Activated CD8-positive, alpha-beta memory T cell treated with anti-CD3 and anti-CD28 coated beads, Interleukin-2, amount 50 U/mL, for 24 hours (primary cell): ENCODE measurements around the gene CAPZA1.
"Not testable (repeated sequence)": the region's sequence is repeated elsewhere in the genome, so short reads cannot be mapped to it uniquely, and the experiment has no call there.

Experiments used
- DNase-seq: peaks from one replicate; pipeline ENCODE4 v3.0.0-alpha.2; 2020; ENCODE audit errors: extremely low read depth

CAPZA1 gene

DNA sequence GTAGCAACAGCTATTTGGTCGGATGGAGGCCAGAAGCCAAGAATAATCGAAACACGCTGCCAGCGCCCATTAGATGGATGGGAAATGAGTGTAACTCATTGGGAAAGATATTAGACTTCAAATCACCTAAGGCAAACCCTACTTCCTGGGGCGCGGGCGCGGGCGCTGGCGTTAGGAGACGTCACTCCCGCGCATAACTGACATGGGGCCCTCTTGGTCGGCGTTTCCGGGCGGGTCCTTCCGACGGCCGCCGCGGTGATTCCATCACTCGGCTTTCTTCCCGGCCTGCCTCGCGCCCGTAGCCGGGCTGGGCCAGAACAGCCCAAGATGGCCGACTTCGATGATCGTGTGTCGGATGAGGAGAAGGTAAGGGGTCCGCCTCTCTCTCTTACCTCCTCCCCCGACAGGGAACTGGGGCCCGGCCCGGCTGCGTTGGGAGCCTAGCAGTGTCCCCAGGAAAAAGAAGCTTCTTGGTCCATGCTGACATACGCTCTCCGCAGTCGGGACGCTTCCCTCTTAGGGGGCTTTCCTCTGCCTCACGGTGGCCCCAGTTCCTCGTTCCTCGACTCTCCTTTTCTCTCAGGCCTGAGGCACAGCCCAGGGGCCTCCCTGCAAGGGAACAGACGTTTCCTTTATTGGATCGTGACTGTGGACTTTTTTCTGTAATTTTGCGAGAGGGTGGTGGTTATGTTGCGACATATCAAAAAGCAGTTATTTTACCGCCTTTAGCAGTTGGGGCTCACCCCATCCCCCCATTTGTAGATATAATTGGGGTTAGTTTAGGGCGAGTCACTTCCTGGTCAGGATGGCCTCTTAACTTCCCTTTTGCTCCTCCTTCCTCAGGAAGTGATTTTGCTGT lies at the start of gene CAPZA1:
Gene CAPZA1 (plus strand): TSS at position 315 of the 859 bp plus-strand sequence. CDS start 13 bp downstream, at position 328.
- peak; percentile 72 for DNase-seq

DNA sequence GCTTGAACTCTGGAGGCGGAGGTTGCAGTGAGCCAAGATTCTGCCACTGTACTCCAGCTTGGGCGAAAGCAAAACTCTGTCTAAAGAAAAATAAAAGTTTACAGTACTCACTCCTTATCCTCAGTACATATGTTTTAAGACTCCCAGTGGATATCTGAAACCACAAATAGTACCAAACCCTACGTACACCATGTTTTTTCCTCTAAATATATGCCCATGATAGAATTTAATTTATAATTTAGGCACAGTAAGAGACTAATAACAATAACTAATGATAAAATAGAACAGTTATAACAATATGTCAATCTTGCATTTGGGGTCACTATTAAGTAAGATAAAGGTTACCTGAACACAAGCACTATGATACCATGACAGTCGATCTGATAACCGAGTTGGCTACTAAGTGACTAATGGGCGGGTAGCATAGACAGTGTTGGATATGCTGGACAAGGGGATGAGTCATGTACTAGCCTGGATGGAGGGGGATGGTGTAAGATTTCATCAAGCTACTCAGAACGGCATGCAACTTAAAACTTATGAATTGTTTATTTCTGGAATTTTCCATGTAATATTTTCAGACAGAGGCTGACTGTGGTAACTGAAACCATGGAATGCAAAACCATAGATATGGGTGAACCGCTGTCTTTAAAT lies 44.4 kb upstream of the CAPZA1 start:
- DNase-seq, result no peak

DNA sequence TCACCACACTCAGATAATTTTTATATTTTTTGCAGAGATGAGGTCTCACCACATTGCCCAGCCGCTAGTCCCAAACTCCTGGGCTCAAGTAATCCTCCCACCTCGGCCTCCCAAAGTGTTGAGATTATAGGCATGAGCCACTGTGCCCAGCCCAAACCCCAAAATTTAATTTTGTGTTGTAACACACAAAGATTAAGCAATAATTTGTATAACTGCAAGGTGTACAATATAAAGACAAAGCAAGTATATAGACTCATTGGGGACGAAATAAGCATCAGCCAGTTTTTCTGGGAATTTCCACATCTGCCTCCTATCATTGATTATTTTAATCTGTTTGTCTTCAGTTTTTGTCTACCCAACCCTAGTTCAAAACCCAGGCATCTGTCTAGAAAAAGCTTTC lies 43.4 kb upstream of the CAPZA1 start:
- no peak for DNase-seq

DNA sequence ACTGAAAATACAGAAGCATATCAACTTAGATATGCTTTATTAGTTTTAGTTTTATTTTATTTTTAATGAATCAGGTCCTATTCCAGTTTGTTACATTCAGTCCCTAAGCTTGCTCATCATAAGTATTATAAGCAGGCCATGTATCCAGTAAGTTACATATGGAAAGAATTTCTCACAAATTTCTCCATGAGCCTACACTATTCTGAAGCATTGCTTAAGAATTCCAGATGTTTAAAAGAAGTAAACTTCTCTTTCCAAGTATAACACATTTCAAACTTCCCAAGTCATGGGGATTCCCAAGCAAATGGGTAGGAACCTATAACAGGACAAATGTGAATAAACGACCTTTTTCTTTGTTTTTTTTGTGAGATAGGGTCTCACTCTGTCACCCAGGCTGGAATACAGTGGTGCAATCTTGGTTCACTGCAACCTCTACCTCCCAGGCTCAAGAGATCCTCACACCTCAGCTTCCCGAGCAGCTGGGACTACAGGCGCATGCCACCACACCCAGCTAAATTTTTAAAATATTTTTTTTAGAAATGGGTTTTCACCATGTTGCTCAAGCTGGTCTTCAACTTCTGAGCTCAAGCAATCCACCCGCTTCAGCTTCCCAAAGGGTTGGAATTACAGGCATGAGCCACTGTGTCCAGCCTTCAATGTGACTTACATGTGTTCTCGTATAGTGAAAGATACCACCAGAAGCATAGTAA lies 39.7 kb upstream of the CAPZA1 start:
- no peak for DNase-seq

DNA sequence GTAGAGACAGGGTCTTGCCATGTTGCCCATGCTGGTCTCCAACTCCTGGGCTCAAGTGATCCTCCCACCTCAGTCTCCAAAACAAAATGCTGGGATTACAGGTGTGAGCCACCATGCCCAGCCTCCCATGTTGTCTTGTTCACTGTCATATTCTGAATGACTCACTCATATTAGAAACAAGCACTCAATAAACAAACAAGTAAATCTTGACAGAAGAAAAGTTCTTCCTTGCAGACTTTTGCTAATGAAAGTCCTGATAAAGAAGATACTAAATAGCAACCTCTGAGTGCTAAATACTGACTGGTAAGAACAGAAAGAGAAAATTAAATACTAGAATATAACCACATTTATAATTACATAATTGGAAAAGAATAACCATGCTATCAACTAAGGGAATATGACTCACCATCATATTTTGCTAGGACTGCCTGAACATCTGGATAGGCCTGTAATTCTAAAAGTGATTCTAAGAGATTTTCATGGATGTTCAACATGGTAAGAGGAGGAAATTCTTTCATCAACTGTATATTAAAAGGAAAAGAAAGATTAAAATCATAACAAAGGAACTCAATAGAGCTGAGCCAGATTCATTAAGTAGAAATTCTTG lies 37.9 kb upstream of the CAPZA1 start:
- DNase-seq, result no peak

DNA sequence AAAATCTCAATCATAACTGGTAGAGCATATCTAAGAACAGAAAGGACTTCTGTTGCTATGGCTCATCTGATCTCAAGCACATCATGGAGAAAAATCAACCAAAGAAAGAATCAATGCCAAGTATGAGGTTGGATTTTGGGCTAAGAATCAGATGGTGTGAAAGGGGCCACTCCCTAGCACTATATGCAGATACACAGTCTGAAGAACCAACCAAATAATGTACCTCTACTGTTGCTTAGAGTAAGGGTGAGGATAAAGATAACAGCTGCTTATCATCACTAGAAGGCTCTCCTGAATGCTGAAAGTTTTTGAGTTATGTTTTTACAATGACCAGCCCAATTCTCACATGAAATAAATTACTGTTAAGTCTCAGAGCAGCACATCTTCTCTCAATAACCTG lies 36.3 kb upstream of the CAPZA1 start:
- no peak for DNase-seq

DNA sequence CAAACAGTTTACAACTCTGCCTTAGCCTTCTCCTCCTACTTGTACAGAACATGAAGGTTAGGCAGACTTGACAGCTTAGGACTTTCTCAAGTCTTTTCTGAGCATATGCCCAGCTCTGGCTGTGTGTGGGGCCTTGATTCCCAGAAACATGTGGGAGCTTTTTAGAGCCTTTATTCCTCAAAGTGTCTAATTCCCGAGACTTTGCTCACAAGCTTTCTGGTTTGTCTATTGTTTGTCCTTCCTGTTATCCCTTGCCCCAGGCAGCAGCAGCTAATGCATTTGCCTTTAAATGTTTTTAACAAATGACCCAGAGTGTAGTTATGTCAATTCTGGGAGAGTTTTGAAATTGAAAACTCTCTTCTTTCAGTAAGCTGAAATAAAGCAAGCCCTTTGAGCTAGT lies 29.9 kb upstream of the CAPZA1 start:
- no peak for DNase-seq

DNA sequence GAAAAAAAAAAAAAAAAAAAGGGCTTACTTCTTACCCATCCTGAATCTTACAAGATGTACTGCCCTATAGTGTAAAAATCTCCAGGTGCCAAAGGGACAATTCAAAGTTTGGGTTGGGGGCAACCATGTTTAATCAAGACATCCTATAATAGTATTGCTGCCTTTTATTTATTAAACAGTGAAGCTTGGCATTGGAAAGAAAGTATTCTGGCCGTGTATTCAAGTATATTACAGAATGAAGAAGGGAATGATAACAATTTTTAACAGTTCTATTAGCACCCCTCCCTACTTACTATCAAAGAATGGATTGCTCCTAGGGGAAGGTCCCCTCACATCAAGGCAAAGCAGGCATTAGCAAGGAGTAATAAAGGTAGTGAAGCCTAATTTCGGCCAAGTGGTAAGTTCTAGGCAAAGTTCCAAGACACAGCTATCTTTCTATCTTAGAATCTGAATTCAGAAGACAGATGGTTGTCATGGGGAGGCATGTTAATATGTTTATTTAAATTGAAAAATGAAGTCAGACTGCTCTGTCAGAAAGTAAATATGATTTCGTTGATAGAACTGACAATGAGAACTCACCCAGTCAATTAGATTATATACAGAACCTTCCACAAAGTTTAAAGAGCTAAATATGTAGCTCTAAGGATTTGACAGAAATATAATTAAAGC lies 25.3 kb upstream of the CAPZA1 start:
- DNase-seq, result no peak

DNA sequence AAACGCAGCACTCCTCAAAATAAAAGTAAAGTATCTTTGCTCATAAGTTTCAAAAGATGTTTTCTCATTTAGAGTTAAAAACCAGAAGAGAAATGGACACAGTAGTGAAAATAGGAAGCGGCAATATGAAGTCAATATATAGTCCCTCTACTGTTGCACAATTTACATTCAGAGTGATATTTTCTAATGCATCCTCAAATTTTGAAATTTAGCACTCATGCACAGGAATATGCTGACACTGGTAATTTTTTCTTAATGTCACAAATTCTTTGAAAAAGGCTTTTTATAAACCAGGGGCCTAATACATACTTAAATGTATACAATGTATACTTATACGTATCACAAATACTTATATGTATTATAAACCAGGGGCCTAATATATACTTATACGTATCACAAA lies 20.2 kb upstream of the CAPZA1 start:
- DNase-seq, result no peak

DNA sequence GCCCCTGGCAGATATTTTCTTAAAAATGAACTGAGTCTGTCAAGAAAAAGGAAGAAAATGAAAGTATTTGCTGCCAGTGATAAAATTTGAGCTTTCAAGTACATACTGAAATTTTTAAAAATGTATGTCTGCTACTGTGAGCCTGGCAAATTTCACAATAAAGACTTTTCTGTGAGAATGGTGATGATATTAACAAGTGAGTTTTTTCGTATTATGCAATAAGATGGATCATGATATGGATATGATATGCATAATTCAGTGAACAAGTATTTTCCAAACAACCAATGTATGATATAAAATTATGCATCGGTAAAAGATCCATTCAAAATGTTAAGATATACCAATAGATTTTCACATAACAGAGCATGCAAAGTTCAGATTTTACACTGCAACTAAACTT lies 16.6 kb upstream of the CAPZA1 start:
- no peak for DNase-seq

DNA sequence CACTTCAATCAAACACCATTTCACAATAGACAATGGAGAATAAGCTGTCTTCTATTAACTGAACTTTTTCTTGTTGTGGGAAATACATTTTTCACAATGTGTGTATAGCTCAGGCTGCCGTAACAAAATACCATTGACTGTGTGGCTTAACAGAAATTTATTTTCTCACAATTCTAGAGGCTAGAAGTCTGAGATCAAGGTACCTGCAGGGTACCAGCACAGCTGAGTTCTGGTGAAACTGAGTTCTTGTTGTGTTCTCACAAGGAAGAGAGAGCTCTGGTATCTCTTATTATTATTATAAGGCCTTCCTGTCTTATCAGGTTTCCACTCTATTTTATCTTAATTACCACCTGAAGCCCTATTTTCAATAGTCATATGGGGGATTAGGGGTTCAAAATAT lies 16.1 kb upstream of the CAPZA1 start:
- no peak for DNase-seq

DNA sequence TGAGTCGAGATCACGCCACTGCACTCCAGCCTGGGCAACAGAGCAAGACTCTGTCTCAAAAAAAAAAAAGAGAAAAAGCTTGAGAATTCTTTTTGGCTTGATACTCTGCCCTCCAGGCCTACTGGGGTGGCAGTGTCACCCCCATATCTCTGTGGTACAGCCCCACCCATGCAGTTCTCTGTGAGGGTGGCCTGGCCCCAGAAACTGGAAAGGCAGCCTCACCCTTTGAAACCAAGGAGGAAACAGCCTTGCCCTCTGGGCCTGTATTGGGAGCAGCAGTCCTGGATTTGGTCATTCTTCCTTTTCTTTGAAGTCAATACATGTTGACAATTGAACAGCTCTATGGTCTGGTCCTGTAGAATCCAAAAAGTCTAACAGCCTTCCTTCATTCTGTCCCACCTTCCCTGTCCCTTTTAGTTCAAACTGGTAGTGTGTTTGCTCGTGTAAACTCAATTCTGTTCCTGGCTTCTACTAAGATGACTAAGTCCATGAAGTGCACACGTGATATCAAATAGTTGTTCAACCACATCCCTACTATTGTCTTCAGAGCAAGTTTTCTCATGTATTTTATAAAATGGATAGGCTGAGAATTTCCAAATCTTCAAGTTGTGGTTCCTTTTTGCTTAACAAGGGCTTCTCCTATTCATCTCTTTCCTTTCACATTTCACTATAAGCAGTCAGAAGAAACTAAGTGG lies 13.9 kb upstream of the CAPZA1 start:
- DNase-seq, result no peak

DNA sequence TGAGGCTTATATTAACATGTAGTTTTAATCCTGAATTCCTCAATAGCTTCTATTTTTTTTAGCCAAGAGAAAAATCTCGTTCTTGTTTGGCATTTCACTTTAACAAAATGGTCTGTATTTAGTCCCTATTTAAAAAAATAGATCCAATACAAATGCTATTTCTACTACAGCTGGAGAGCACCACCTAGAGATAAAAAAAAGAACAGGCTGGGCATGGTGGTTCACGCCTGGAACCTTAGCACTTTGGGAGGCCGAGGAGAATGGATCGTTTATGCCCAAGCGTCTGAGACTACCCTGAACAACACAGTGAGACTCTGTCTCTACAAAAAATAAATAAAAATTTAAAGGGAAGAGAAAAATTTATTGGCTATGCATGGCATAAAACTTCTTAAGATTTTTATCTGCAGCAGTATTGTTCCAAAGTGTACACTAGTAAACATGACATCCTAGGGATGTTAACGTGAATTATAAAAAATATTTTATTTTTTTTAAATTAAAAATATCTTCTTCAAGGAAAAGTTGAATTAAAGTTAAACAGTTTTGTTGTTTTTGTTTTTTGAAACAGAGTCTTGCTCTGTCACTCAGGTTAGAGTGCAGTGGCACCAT lies 5.1 kb upstream of the CAPZA1 start:
- DNase-seq, result no peak

DNA sequence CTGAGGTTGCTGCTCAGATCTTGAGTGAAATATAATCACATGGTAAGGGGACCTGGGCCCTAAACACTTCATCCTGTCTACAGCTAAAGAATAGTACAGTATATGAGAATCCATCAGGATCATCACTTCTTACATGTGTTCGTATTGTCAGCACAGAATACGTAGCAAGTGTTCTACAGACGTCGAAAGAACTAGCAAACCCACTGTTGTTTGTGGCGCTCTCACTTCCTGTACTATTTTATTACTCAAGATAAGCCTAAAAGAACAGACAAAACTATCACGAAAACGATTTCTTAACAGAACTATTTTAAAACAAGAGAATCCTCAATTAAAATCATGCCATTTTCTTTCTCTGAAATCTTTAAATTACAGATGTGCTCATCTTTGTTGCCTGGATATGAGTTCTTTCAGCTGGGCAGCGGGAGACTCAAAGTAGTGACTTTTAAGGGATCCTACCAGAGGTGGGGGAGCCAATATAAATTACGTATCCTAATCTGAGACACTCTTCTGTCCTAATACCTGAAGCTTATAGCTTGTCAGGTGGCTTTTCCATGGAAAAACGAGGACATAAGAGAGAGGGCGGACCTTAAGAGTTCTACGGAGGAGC lies 1.4 kb upstream of the CAPZA1 start:
- DNase-seq, result no peak

DNA sequence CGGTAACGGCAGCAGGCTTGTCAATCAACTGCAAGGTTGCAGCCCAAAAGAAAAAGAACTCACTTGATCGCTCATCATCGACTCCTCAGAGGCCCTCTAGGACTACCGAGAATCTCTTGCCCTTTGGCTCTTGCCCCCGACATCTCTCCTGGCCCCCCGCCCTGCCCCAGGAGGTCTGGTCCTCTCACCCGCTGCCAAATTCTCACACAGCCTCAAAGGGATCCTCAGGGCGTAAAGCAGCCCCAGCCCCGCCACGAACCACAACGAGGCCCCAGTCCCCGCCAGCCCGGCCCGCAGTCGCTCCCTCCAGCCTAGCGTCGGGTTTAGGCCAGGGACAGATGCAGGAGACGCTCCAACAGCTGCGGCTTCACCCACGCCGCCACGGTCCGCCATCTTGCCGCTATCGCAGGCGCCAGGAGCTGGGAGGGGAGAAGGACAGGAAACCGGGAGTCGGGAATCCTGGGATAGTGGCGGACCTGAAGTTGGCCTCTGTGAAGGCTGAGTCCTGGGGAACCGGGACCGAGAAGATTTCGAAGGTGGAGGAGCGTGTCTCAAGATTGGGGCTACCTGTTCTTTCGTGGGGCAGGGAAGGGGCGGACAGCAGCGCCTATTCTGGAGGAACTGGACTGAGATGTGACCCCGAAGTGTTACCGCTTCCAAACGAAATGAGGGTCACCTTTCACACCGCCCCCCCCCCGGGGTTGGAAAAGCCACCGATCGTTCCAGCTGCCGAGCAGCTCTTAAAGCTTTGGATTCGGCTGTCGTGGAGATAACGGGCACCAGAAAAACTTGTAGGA lies 713 bp upstream of the CAPZA1 start, which contains the start of gene ST7L:
Gene ST7L (minus strand): TSS at position 421 of the 797 bp plus-strand sequence. CDS start 28 bp downstream, at position 393.
- DNase-seq, result no peak

DNA sequence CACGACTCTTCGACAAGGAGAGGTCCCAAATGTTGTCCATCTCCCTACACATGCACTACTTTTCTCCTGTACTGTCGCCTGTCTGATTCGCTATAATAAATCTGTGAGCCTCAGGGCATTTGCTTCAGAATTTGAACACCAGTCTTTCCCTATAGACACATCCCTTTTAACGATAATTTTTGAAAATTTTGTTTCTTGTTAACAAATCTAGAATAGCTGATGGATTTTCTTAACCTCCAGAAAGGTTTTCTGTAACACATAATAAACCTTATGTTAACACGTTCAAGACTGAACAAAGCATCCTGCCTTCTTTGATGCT lies 704 bp downstream of the CAPZA1 start:
- no peak for DNase-seq

DNA sequence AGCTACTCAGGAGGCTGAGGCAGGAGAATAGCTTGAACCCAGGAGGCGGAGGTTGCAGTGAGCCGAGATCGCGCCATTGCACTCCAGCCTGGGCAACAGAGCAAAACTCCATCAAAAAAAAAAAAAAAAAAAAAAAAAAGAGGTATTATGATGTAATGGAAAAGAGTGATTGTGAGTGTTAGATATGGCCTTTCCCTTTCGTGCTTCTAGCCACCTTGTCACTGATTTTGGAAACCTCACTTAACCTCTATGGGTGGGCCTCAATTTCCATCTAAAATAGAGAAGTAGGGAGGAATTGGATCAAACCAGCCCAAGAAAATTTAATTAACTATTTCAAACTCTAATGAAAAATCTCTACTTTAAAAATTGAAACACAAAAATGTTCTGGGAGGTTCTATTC lies 4.9 kb downstream of the CAPZA1 start:
- DNase-seq, result not testable (repeated sequence)

DNA sequence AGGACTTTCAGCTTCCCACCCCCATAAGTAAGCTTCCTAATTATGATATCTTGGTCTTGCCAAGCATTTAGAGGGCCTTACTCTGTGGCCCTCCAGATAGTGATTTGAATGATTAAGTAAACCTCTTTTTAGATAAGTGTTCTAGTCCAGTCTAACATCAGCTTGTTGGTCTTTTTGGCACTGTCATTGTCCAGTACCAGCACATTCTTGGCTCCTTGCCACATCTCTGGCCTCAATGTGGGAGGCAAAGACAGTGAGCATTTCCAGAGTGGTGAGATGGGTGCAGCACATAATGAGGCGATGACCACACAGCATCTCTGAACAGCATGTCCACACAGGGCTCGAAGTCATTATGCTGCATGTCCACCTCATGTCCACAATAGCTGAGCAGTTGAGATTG lies 6.1 kb downstream of the CAPZA1 start:
- DNase-seq, result no peak

DNA sequence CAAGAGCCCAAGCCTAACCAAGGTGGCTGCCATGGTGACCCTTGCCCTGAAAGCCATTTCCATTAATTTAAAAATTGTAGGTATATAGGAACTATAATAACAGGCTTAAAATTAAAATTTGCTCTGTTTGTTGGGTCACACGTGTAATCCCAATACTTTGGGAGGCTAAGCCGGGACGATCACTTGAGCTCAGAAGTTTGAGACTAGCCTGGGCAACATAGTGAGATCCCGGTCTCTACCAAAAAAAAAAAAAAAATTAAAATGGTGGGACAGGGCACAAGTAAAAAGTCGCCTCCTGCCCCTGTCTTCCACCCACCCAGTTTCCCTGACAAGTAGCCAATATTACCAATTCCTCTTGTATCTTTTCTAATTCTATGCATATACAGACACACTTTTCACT lies 6.6 kb downstream of the CAPZA1 start:
- no peak for DNase-seq

DNA sequence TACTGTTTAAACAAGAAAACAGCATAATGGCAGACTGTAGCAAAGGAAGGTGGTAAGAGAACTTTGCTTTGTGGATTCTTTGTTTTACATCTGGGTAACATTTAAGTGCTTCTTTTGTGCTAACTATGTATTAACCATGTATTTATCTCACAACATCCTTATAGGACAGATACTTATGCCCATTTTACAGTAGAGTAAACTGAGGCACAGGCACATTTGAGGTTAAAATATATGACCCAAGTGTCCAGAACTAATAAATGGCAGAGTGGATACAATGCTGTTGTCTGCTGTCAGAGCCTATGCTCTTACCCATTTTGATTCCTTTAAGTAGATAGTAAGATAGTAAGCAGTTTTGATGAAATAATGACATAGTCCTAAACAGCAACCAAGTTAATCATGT lies 7.3 kb downstream of the CAPZA1 start:
- DNase-seq, result no peak
